Trophoblast cell (in vitro differentiated cells and primary cell): ENCODE results near the gene ABL1.

ENCODE experiments used
- DNase-seq, 2 donors: peaks; one replicate each; pipeline ENCODE4 v3.0.0-alpha.2; 2016
- H2AFZ ChIP-seq: 2 replicates; pipeline ENCODE4 v1.6.1; 2013; ENCODE audit warnings: low read length, moderate library complexity, mild to moderate bottlenecking; ENCODE audit not compliant: insufficient read depth, poor library complexity
- H2AK5ac ChIP-seq: 2 replicates; pipeline ENCODE4 v1.6.1; 2013; ENCODE audit warnings: mild to moderate bottlenecking, low read length
- H2BK120ac ChIP-seq: 2 replicates; pipeline ENCODE4 v1.6.1; 2013; ENCODE audit warnings: low read length, mild to moderate bottlenecking, moderate library complexity; ENCODE audit not compliant: insufficient read depth, poor library complexity
- H2BK12ac ChIP-seq: 2 replicates; pipeline ENCODE4 v1.6.1; 2013; ENCODE audit warnings: mild to moderate bottlenecking, low read length, moderate library complexity
- H2BK5ac ChIP-seq: 2 replicates; pipeline ENCODE4 v1.6.1; 2013; ENCODE audit warnings: low read length, low read depth, moderate library complexity, mild to moderate bottlenecking; ENCODE audit not compliant: poor library complexity
- H3K14ac ChIP-seq: 2 replicates; pipeline ENCODE4 v1.6.1; 2013; ENCODE audit warnings: mild to moderate bottlenecking, low read length
- H3K18ac ChIP-seq: 2 replicates; pipeline ENCODE4 v1.6.1; 2013; ENCODE audit warnings: mild to moderate bottlenecking, low read length
- H3K23ac ChIP-seq: 2 replicates; pipeline ENCODE4 v1.6.1; 2013; ENCODE audit warnings: low read length
- H3K27ac ChIP-seq: 2 replicates; pipeline ENCODE4 v1.5.1; 2013; ENCODE audit warnings: low read depth, mild to moderate bottlenecking, inconsistent platforms, low read length, moderate library complexity
- H3K27me3 ChIP-seq: 2 replicates; pipeline ENCODE4 v1.6.1; 2013; ENCODE audit warnings: inconsistent platforms, mild to moderate bottlenecking, low read length, moderate library complexity; ENCODE audit not compliant: insufficient read depth
- H3K36me3 ChIP-seq, 2 experiments: 1 replicate in 1 of 2; 2 replicates in 1 of 2; pipeline ENCODE4 v1.6.1; 2013; ENCODE audit warnings: low read length in 2 of 2, mild to moderate bottlenecking in 2 of 2, moderate library complexity in 1 of 2; ENCODE audit not compliant: insufficient read depth in 2 of 2, control insufficient read depth in 1 of 2
- H3K4ac ChIP-seq: 2 replicates; pipeline ENCODE4 v1.6.1; 2013; ENCODE audit warnings: low read depth, mild to moderate bottlenecking, low read length, moderate library complexity
- H3K4me1 ChIP-seq, 2 experiments: 1 replicate in 1 of 2; 2 replicates in 1 of 2; pipeline ENCODE4 v1.6.1; 2013; ENCODE audit warnings: low read length in 2 of 2, mild to moderate bottlenecking in 2 of 2, moderate library complexity in 1 of 2; ENCODE audit not compliant: insufficient read depth in 2 of 2, control insufficient read depth in 1 of 2
- H3K4me2 ChIP-seq: 2 replicates; pipeline ENCODE4 v1.6.1; 2013; ENCODE audit warnings: inconsistent platforms, mild to moderate bottlenecking, low read length, moderate library complexity
- H3K4me3 ChIP-seq: 2 replicates; pipeline ENCODE4 v1.5.1; 2013; ENCODE audit warnings: mild to moderate bottlenecking, low read depth, low read length, inconsistent platforms
- H3K79me1 ChIP-seq: one replicate; pipeline ENCODE4 v1.6.1; 2013; ENCODE audit warnings: low read length
- H3K79me2 ChIP-seq: 2 replicates; pipeline ENCODE4 v1.6.1; 2013; ENCODE audit warnings: low read length, mild to moderate bottlenecking; ENCODE audit not compliant: control insufficient read depth, insufficient read depth, poor library complexity
- H3K9ac ChIP-seq: 2 replicates; pipeline ENCODE4 v1.6.1; 2013; ENCODE audit warnings: mild to moderate bottlenecking, low read length
- H3K9me3 ChIP-seq: 2 replicates; pipeline ENCODE4 v1.6.1; 2013; ENCODE audit warnings: low read depth, mild to moderate bottlenecking, control low read depth, inconsistent platforms, low read length; ENCODE audit not compliant: insufficient read depth
- H4K12ac ChIP-seq: 2 replicates; pipeline ENCODE4 v1.6.1; 2013; ENCODE audit warnings: low read depth, mild to moderate bottlenecking, low read length, moderate library complexity
- H4K8ac ChIP-seq: 2 replicates; pipeline ENCODE4 v1.6.1; 2013; ENCODE audit warnings: low read depth, mild to moderate bottlenecking, low read length, moderate library complexity
- H4K91ac ChIP-seq: one replicate; pipeline ENCODE4 v1.6.1; 2013; ENCODE audit warnings: low read depth, mild to moderate bottlenecking, low read length, moderate library complexity
- WGBS: extraction: QIAGEN DNeasy Blood & Tissue Kit; methylation state at CpG from one replicate; pipeline ENCODE4 v1.1.7; 2013; ENCODE audit warnings: missing lambda C conversion rate; ENCODE audit not compliant: insufficient read length, insufficient coverage; ENCODE audit errors: extremely low coverage; 5-methylcytosine and 5-hydroxymethylcytosine counted together

Gene ABL1

GRCh38 chr9:130921989-130922892, 87.2 kb downstream of the ABL1 start:
- no peak overlapping the region for H4K91ac ChIP-seq
- WGBS: no CpG with 5 or more reads among the region's 31 CpGs
- H2AK5ac ChIP-seq: no peak overlapping the region
- no peak overlapping the region for H3K4me2 ChIP-seq
- H2BK5ac ChIP-seq: no peak overlapping the region
- peaks cover 0 to 3% of the 10 kb centered on the region in 2 experiments for H3K4me1 ChIP-seq
- H2AFZ ChIP-seq: no peak overlapping the region
- H2BK120ac ChIP-seq: no peak overlapping the region
- no peaks in the 10 kb centered on the region for H3K36me3 ChIP-seq
- no peak overlapping the region for H4K12ac ChIP-seq
- no peaks in the 10 kb centered on the region for H3K79me1 ChIP-seq
- no peak overlapping the region for H3K4me3 ChIP-seq
- no peak overlapping the region for H3K9ac ChIP-seq
- H3K27me3 ChIP-seq: no peaks in the 10 kb centered on the region
- no peaks in the 10 kb centered on the region for H3K79me2 ChIP-seq
- no peak overlapping the region for H3K23ac ChIP-seq
- H3K4ac ChIP-seq: no peak overlapping the region
- no peak overlapping the region for H3K27ac ChIP-seq
- no peak overlapping the region for H4K8ac ChIP-seq
- no peak for DNase-seq
- no peaks in the 10 kb centered on the region for H3K9me3 ChIP-seq
- no peak overlapping the region for H3K18ac ChIP-seq
- no peak overlapping the region for H3K14ac ChIP-seq
- H2BK12ac ChIP-seq: no peak overlapping the region

GRCh38 chr9:130922893-130923610, 88.0 kb downstream of the ABL1 start:
- H3K18ac ChIP-seq: no peak overlapping the region
- no peak overlapping the region for H3K4me2 ChIP-seq
- WGBS: no CpG with 5 or more reads among the region's 16 CpGs
- H3K4me3 ChIP-seq: no peak overlapping the region
- no peaks in the 10 kb centered on the region for H3K9me3 ChIP-seq
- H2BK12ac ChIP-seq: no peak overlapping the region
- no peaks in the 10 kb centered on the region for H3K79me1 ChIP-seq
- peaks cover 0 to 3% of the 10 kb centered on the region in 2 experiments for H3K4me1 ChIP-seq
- H4K91ac ChIP-seq: no peak overlapping the region
- H2BK120ac ChIP-seq: no peak overlapping the region
- no peak overlapping the region for H3K9ac ChIP-seq
- no peaks in the 10 kb centered on the region for H3K27me3 ChIP-seq
- no peak for DNase-seq
- H2AK5ac ChIP-seq: no peak overlapping the region
- H4K8ac ChIP-seq: no peak overlapping the region
- no peak overlapping the region for H2AFZ ChIP-seq
- no peak overlapping the region for H2BK5ac ChIP-seq
- H3K79me2 ChIP-seq: no peaks in the 10 kb centered on the region
- H3K36me3 ChIP-seq: no peaks in the 10 kb centered on the region
- no peak overlapping the region for H3K14ac ChIP-seq
- H3K4ac ChIP-seq: no peak overlapping the region
- no peak overlapping the region for H4K12ac ChIP-seq
- H3K27ac ChIP-seq: no peak overlapping the region
- H3K23ac ChIP-seq: no peak overlapping the region

DNA sequence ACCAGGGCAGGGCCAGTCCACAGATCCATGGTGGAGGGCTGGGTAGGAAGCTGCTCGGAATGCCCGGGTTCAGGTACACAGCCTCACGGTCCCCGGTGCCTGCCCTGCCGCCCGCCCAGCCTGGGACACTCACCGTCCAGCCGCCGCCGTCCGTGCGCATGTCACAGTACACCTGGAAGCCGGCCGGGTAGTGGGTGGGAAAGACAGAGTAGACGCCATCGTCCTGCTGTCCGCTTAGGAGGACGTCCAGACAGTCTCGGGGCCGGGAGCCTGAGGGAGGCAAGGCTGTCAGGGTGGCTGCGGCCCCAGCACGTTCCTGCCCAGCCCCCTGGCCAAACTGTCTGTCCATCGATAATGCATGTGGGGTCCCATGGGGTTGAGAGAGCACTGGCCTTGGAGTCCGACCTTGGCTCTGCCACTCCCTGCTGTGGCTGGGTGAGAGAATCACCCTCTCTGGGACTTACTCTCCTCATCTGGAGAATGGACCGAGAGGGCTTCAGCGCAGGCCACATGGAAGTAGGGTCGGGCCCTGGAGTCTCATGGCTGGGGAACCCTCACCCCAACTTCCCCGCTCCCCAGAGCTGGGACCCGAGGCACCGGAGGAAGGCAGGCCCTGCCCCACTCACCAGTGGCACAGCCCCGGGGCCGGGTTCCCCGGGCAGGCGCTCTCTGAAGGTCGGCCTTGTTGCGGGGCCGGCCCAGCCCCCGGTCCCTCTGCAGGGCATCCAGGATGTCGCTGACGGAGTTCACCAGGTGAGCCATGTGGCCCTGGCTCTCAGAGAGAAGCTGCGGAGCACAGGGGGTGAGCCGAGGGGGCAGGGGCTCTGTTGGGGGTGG, 88.8 kb downstream of the ABL1 start:
- no peak overlapping the region for H3K23ac ChIP-seq
- no peak overlapping the region for H2BK5ac ChIP-seq
- no peak overlapping the region for H4K8ac ChIP-seq
- no peak overlapping the region for H2AFZ ChIP-seq
- H3K36me3 ChIP-seq: no peaks in the 10 kb centered on the region
- no CpG with 5 or more reads among the region's 42 CpGs for WGBS
- no peaks in the 10 kb centered on the region for H3K79me1 ChIP-seq
- no peak overlapping the region for H3K27ac ChIP-seq
- H2BK120ac ChIP-seq: no peak overlapping the region
- no peak overlapping the region for H3K4ac ChIP-seq
- H3K9me3 ChIP-seq: no peaks in the 10 kb centered on the region
- H4K91ac ChIP-seq: no peak overlapping the region
- no peaks in the 10 kb centered on the region for H3K79me2 ChIP-seq
- no peaks in the 10 kb centered on the region for H3K27me3 ChIP-seq
- no peak overlapping the region for H3K18ac ChIP-seq
- DNase-seq: no peak
- no peak overlapping the region for H2AK5ac ChIP-seq
- H2BK12ac ChIP-seq: no peak overlapping the region
- H3K9ac ChIP-seq: no peak overlapping the region
- no peak overlapping the region for H4K12ac ChIP-seq
- no peak overlapping the region for H3K14ac ChIP-seq
- no peak overlapping the region for H3K4me3 ChIP-seq
- no peak overlapping the region for H3K4me2 ChIP-seq
- H3K4me1 ChIP-seq: no peaks in the 10 kb centered on the region

DNA sequence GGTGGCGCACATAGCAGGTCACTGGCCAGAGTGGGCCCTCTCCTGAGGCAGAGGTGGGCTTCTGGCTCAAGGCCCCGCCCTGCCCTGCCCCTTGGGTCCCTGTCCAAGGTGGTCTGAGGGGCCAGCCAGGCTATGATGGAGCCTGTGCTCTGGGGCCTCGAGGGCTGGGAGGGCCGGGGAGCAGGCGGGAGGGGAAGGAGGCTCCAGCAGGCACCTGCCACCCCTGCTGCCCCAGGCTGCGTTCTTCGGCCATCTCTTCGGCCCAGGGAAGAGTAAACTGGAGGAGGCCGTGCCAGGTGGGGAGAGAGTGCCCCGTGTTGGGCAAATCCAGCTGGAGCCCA, 89.4 kb downstream of the ABL1 start:
- Histone ChIP-seq H2AFZ (no peak overlapping the region), H4K91ac (no peak overlapping the region), H3K9ac (no peak overlapping the region), H3K79me2 (no peaks in the 10 kb centered on the region), H3K18ac (no peak overlapping the region), H3K14ac (no peak overlapping the region), H3K27me3 (no peaks in the 10 kb centered on the region), H3K4me3 (no peak overlapping the region), H3K4me2 (no peak overlapping the region), H4K8ac (no peak overlapping the region), H2BK5ac (no peak overlapping the region), H2BK120ac (no peak overlapping the region), H3K23ac (no peak overlapping the region), H3K79me1 (no peaks in the 10 kb centered on the region), H3K9me3 (no peaks in the 10 kb centered on the region), H3K27ac (no peak overlapping the region), H2BK12ac (no peak overlapping the region), H3K4ac (no peak overlapping the region), H2AK5ac (no peak overlapping the region), H3K4me1 (no peaks in the 10 kb centered on the region), H4K12ac (no peak overlapping the region), H3K36me3 (no peaks in the 10 kb centered on the region)
- WGBS: no CpG with 5 or more reads among the region's 10 CpGs
- DNase-seq: no peak
